ENCODE results near the gene NPAT. TPM values are rescaled to one million over a fixed set of nuclear protein-coding genes. Genes with fewer than 3 reads are reported as not detected.

Gene NPAT
- total RNA-seq, 6 donors from 2014 or later: 9.5 to 21.3 (median 12.8) TPM

GRCh38 chr11:108235633-108236032 lies 13.2 kb upstream of the NPAT start:
- Histone ChIP-seq H3K9me3 (no peaks in the 10 kb centered on the region), H3K27me3 (no peaks in the 10 kb centered on the region), H3K27ac (peak overlapping the region; percentile 62 to 82 (median 70)), H3K36me3 (peaks cover 0 to 46% (median 10%) of the 10 kb centered on the region in 4 donors), H3K4me1 (peaks cover 6 to 17% (median 14%) of the 10 kb centered on the region in 4 donors), H3K4me3 (no peak overlapping the region)
- no peak for ATAC-seq (ENCODE audit: low FRiP score in 2 of 2)
- no peak for DNase-seq
- WGBS, 2 donors: 95 to 96% methylated on average over 2 of the region's 2 CpGs
- no peak for TF ChIP-seq POLR2A (IDR thresholded peaks at IDR 0.05)
- TF ChIP-seq POLR2AphosphoS5 (IDR thresholded peaks at IDR 0.05): no peak
- TF ChIP-seq, protein P1, sequence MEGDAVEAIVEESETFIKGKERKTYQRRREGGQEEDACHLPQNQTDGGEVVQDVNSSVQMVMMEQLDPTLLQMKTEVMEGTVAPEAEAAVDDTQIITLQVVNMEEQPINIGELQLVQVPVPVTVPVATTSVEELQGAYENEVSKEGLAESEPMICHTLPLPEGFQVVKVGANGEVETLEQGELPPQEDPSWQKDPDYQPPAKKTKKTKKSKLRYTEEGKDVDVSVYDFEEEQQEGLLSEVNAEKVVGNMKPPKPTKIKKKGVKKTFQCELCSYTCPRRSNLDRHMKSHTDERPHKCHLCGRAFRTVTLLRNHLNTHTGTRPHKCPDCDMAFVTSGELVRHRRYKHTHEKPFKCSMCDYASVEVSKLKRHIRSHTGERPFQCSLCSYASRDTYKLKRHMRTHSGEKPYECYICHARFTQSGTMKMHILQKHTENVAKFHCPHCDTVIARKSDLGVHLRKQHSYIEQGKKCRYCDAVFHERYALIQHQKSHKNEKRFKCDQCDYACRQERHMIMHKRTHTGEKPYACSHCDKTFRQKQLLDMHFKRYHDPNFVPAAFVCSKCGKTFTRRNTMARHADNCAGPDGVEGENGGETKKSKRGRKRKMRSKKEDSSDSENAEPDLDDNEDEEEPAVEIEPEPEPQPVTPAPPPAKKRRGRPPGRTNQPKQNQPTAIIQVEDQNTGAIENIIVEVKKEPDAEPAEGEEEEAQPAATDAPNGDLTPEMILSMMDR (IDR thresholded peaks at IDR 0.05): no peak
- TF ChIP-seq EP300 (IDR thresholded peaks at IDR 0.05): no peak

GRCh38 chr11:108235192-108235591 lies 12.8 kb upstream of the NPAT start:
- Histone ChIP-seq H3K27me3 (no peaks in the 10 kb centered on the region), H3K4me3 (no peak overlapping the region), H3K4me1 (peaks cover 6 to 17% (median 14%) of the 10 kb centered on the region in 4 donors), H3K9me3 (no peaks in the 10 kb centered on the region), H3K36me3 (peaks cover 3 to 48% (median 12%) of the 10 kb centered on the region in 4 donors), H3K27ac (no peak overlapping the region)
- TF ChIP-seq POLR2AphosphoS5 (IDR thresholded peaks at IDR 0.05): no peak
- DNase-seq (no peak), ATAC-seq (ENCODE audit: low FRiP score in 2 of 2) (no peak)
- 91 to 100% methylated on average over 1 of the region's 1 CpG for WGBS, 2 donors

DNA sequence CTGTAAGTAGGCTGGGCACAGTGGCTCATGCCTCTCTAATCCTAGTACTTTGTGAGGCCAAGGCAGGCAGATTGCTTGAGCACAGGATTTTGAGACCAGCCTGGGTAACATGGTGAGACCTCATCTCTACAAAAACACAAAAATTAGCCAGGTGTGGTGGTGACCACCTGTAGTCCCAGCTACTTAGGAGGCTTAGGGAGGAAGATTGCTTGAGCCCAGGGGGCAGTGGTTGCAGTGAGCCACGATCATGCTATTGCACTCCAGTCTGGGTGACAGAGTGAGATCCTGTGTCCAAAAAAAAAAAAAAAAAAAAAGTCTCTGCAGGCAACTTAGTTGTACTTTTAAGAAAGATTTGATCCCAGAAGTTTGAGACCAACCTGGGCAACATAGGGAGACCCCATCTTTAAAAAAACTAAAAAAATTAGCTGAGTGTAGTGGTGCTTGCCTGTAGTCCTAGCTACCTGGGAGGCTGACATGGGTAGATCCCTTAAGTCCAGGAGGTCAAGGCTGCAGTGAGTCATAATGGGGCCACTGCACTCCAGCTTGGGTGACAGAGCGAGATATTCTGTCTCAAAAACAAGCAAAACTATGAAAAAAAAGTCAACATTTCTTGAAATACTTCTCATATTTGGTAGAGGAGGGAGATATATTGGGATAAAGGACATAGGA lies 11.0 kb upstream of the NPAT start:
- ATAC-seq (ENCODE audit: low FRiP score in 2 of 2) (no peak), DNase-seq (no peak)
- H3K4me3 ChIP-seq: no peak overlapping the region
- H3K36me3 ChIP-seq: peaks cover 3 to 52% (median 18%) of the 10 kb centered on the region in 4 donors
- H3K4me1 ChIP-seq: peaks cover 6 to 17% (median 14%) of the 10 kb centered on the region in 4 donors
- no peak overlapping the region for H3K27ac ChIP-seq
- H3K27me3 ChIP-seq: no peaks in the 10 kb centered on the region
- WGBS, 2 donors: 88 to 94% methylated on average over 2 of the region's 2 CpGs
- TF ChIP-seq POLR2A (IDR thresholded peaks at IDR 0.05) (no peak), POLR2AphosphoS5 (IDR thresholded peaks at IDR 0.05) (no peak), EP300 (IDR thresholded peaks at IDR 0.05) (no peak)
- TF ChIP-seq, protein P1 (IDR thresholded peaks at IDR 0.05): no peak
- no peaks in the 10 kb centered on the region for H3K9me3 ChIP-seq

- H3K9me3 ChIP-seq: no peaks in the 10 kb centered on the region
- no peak for TF ChIP-seq POLR2AphosphoS5 (IDR thresholded peaks at IDR 0.05)
- TF ChIP-seq, protein P1 (IDR thresholded peaks at IDR 0.05): no peak
- no peak for TF ChIP-seq POLR2A (IDR thresholded peaks at IDR 0.05)
- no peak for TF ChIP-seq EP300 (IDR thresholded peaks at IDR 0.05)
- H3K4me1 ChIP-seq: peaks cover 14 to 28% (median 22%) of the 10 kb centered on the region in 4 donors
- no peak for ATAC-seq (ENCODE audit: low FRiP score in 2 of 2)
- H3K27me3 ChIP-seq: no peaks in the 10 kb centered on the region
- DNase-seq: no peak
- no peak overlapping the region for H3K4me3 ChIP-seq
- WGBS, 2 donors: 58 to 65% methylated on average over 2 of the region's 2 CpGs
- H3K36me3 ChIP-seq: peaks cover 3 to 43% (median 17%) of the 10 kb centered on the region in 4 donors
- peak overlapping the region in 1 of 4 donors; percentile 23 for H3K27ac ChIP-seq
These were observed 5.8 kb upstream of the NPAT start for GRCh38 chr11:108228251-108228650.

- Histone ChIP-seq H3K4me1 (peaks cover 19 to 35% (median 25%) of the 10 kb centered on the region in 4 donors), H3K27me3 (no peaks in the 10 kb centered on the region), H3K27ac (peak overlapping the region in 1 of 4 donors; percentile 97), H3K36me3 (peaks cover 1 to 25% (median 11%) of the 10 kb centered on the region in 4 donors), H3K9me3 (no peaks in the 10 kb centered on the region), H3K4me3 (no peak overlapping the region)
- TF ChIP-seq, protein P1 (IDR thresholded peaks at IDR 0.05): no peak
- no peak for TF ChIP-seq EP300 (IDR thresholded peaks at IDR 0.05)
- 92 to 100% methylated on average over 2 of the region's 2 CpGs for WGBS, 2 donors
- ATAC-seq (ENCODE audit: low FRiP score in 2 of 2) (no peak), DNase-seq (no peak)
These were observed 3.6 kb upstream of the NPAT start for GRCh38 chr11:108226036-108226435.

All from upper lobe of left lung (tissue), 6 donors.